KMS-11 (cell line): ENCODE data around the gene BEND5.

ENCODE experiments used
- H2AFZ ChIP-seq: fragments of 200-600 bp; sonication (generic); 2 replicates; pipeline ENCODE4 v1.6.1; 2016; ENCODE audit warnings: antibody characterized with exemption, mixed run types, low read depth
- H3K27ac ChIP-seq: fragments of 200-600 bp; sonication (generic); 2 replicates; pipeline ENCODE4 v1.6.1; 2016; ENCODE audit warnings: mild to moderate bottlenecking, mixed run types
- H3K27me3 ChIP-seq: fragments of 200-600 bp; sonication (generic); 2 replicates; pipeline ENCODE4 v1.6.1; 2017; ENCODE audit warnings: mild to moderate bottlenecking, low read depth, mixed run types, moderate library complexity; ENCODE audit not compliant: insufficient read depth
- H3K36me3 ChIP-seq: fragments of 200-600 bp; sonication (generic); 2 replicates; pipeline ENCODE4 v1.6.1; 2017; ENCODE audit warnings: mild to moderate bottlenecking, mixed run types; ENCODE audit not compliant: insufficient read depth
- H3K4me1 ChIP-seq: fragments of 200-600 bp; sonication (generic); 2 replicates; pipeline ENCODE4 v1.6.1; 2016; ENCODE audit warnings: mild to moderate bottlenecking, low read depth, mixed run types; ENCODE audit not compliant: poor library complexity, severe bottlenecking
- H3K4me2 ChIP-seq: fragments of 200-600 bp; sonication (generic); 2 replicates; pipeline ENCODE4 v1.7.0; 2016; ENCODE audit warnings: mild to moderate bottlenecking, mixed run types
- H3K4me3 ChIP-seq: fragments of 200-600 bp; sonication (generic); IDR thresholded peaks from 2 replicates; pipeline ENCODE4 v1.6.1; 2017; ENCODE audit warnings: low read depth, low read length, mixed read lengths; ENCODE audit not compliant: insufficient read depth
- H3K79me2 ChIP-seq: fragments of 200-600 bp; sonication (generic); 2 replicates; pipeline ENCODE4 v1.6.1; 2016; ENCODE audit warnings: low read depth, mixed run types; ENCODE audit not compliant: insufficient read depth
- H3K9ac ChIP-seq: fragments of 200-600 bp; sonication (generic); 2 replicates; pipeline ENCODE4 v1.6.1; 2016; ENCODE audit warnings: mild to moderate bottlenecking, mixed run types
- H4K20me1 ChIP-seq: fragments of 200-600 bp; sonication (generic); 2 replicates; pipeline ENCODE4 v1.6.1; 2016; ENCODE audit warnings: mild to moderate bottlenecking, mixed run types; ENCODE audit not compliant: insufficient read depth
- CTCF ChIP-seq: fragments of 200-600 bp; sonication (generic); conservative IDR thresholded peaks from 2 replicates; pipeline ENCODE4 v1.6.1; 2017; ENCODE audit warnings: low read depth, mild to moderate bottlenecking, antibody characterized with exemption, low read length, moderate library complexity, mixed read lengths

BEND5 gene

GRCh38 chr1:48765335-48765734 lies 11.4 kb downstream of the BEND5 start:
- no peaks in the 10 kb centered on the region for H3K79me2 ChIP-seq
- no peaks in the 10 kb centered on the region for H3K36me3 ChIP-seq
- no peak for TF ChIP-seq CTCF
- H3K9ac ChIP-seq: no peak overlapping the region
- H3K4me2 ChIP-seq: no peak overlapping the region
- H3K27ac ChIP-seq: no peak overlapping the region
- H3K4me3 ChIP-seq: no peak overlapping the region
- H4K20me1 ChIP-seq: no peaks in the 10 kb centered on the region
- H3K4me1 ChIP-seq: no peaks in the 10 kb centered on the region
- no peaks in the 10 kb centered on the region for H3K27me3 ChIP-seq
- no peak overlapping the region for H2AFZ ChIP-seq

- Histone ChIP-seq H3K27ac (no peak overlapping the region), H2AFZ (no peak overlapping the region), H3K36me3 (no peaks in the 10 kb centered on the region), H4K20me1 (no peaks in the 10 kb centered on the region), H3K4me1 (no peaks in the 10 kb centered on the region), H3K79me2 (no peaks in the 10 kb centered on the region), H3K4me2 (no peak overlapping the region), H3K9ac (no peak overlapping the region), H3K4me3 (no peak overlapping the region), H3K27me3 (no peaks in the 10 kb centered on the region)
- TF ChIP-seq CTCF: no peak
Measured at GRCh38 chr1:48761986-48762385, 14.7 kb downstream of the BEND5 start.

- H3K27ac ChIP-seq: no peak overlapping the region
- no peaks in the 10 kb centered on the region for H3K27me3 ChIP-seq
- no peak overlapping the region for H2AFZ ChIP-seq
- H3K4me1 ChIP-seq: no peaks in the 10 kb centered on the region
- TF ChIP-seq CTCF: no peak
- H3K9ac ChIP-seq: no peak overlapping the region
- H3K36me3 ChIP-seq: no peaks in the 10 kb centered on the region
- H3K4me3 ChIP-seq: no peak overlapping the region
- no peak overlapping the region for H3K4me2 ChIP-seq
- H4K20me1 ChIP-seq: no peaks in the 10 kb centered on the region
- H3K79me2 ChIP-seq: no peaks in the 10 kb centered on the region
Measured at GRCh38 chr1:48761411-48761810, 15.3 kb downstream of the BEND5 start.

- Histone ChIP-seq H2AFZ (no peak overlapping the region), H3K4me1 (no peaks in the 10 kb centered on the region), H3K4me3 (no peak overlapping the region), H4K20me1 (no peaks in the 10 kb centered on the region), H3K27me3 (no peaks in the 10 kb centered on the region), H3K79me2 (no peaks in the 10 kb centered on the region), H3K27ac (no peak overlapping the region), H3K9ac (no peak overlapping the region), H3K4me2 (no peak overlapping the region), H3K36me3 (no peaks in the 10 kb centered on the region)
- TF ChIP-seq CTCF: no peak
Measured at GRCh38 chr1:48760857-48761256, 15.8 kb downstream of the BEND5 start.

- H3K79me2 ChIP-seq: no peaks in the 10 kb centered on the region
- H3K4me2 ChIP-seq: no peak overlapping the region
- TF ChIP-seq CTCF: no peak
- H3K4me3 ChIP-seq: no peak overlapping the region
- H3K27ac ChIP-seq: no peak overlapping the region
- no peaks in the 10 kb centered on the region for H3K4me1 ChIP-seq
- no peaks in the 10 kb centered on the region for H4K20me1 ChIP-seq
- no peaks in the 10 kb centered on the region for H3K27me3 ChIP-seq
- H3K9ac ChIP-seq: no peak overlapping the region
- no peak overlapping the region for H2AFZ ChIP-seq
- H3K36me3 ChIP-seq: no peaks in the 10 kb centered on the region
Measured at GRCh38 chr1:48758976-48759375, 17.7 kb downstream of the BEND5 start.
